Measurements from ENCODE around the gene RBM12.

RBM12 gene

GRCh38 chr20:35641743-35642142 lies 23.0 kb downstream of the RBM12 start:
- DNase-seq (ENCODE audit: extremely low spot score), result no peak
- POLR2A ChIA-PET, result interaction anchor here (0.8 to 1.9 kb wide), 2 partner anchors 22 to 101 kb away, joined by 3 to 4 read pairs; partner anchors contain the start of genes CPNE1, RBM12 and RBM39
- CTCF ChIA-PET, result no interaction called here
- TF ChIP-seq ELF4 (IDR thresholded peaks at IDR 0.05), result no peak
- no peak for TF ChIP-seq PKNOX1 (IDR thresholded peaks at IDR 0.05)
- no peak for TF ChIP-seq FOXA1 (IDR thresholded peaks at IDR 0.05)
- TF ChIP-seq FOXM1 (IDR thresholded peaks at IDR 0.05; ENCODE audit: borderline replicate concordance), result no peak
- no peak for TF ChIP-seq LEF1 (IDR thresholded peaks at IDR 0.05; ENCODE audit: borderline replicate concordance)
- TF ChIP-seq NFRKB (IDR thresholded peaks at IDR 0.05), result no peak
- TF ChIP-seq SUZ12 (IDR thresholded peaks at IDR 0.05), result no peak
- TF ChIP-seq ZNF384 (IDR thresholded peaks at IDR 0.05), result no peak
- no peak for TF ChIP-seq CTBP1 (IDR thresholded peaks at IDR 0.05; ENCODE audit: borderline replicate concordance)
- TF ChIP-seq TARDBP (IDR thresholded peaks at IDR 0.05), result no peak
- TF ChIP-seq BHLHE40 (IDR thresholded peaks at IDR 0.05; ENCODE audit: borderline replicate concordance), result no peak
- TF ChIP-seq SP1 (IDR thresholded peaks at IDR 0.05), result no peak

- ChIA-PET POLR2A (interaction anchor here (0.6 to 1.9 kb wide), 2 partner anchors 101 to 102 kb away, joined by 3 to 4 read pairs; partner anchors contain the start of gene RBM39), CTCF (no interaction called here)
- DNase-seq (ENCODE audit: extremely low spot score), result no peak
- no peak for TF ChIP-seq FOXK2 (IDR thresholded peaks at IDR 0.05)
- no peak for TF ChIP-seq TARDBP (IDR thresholded peaks at IDR 0.05)
- no peak for TF ChIP-seq HDGF (IDR thresholded peaks at IDR 0.05; ENCODE audit: borderline replicate concordance)
- no peak for TF ChIP-seq FOXM1 (IDR thresholded peaks at IDR 0.05; ENCODE audit: borderline replicate concordance)
- no peak for TF ChIP-seq PKNOX1 (IDR thresholded peaks at IDR 0.05)
- TF ChIP-seq BHLHE40 (IDR thresholded peaks at IDR 0.05; ENCODE audit: borderline replicate concordance), result no peak
- TF ChIP-seq SP1 (IDR thresholded peaks at IDR 0.05), result no peak
- no peak for TF ChIP-seq ELF4 (IDR thresholded peaks at IDR 0.05)
- TF ChIP-seq SUZ12 (IDR thresholded peaks at IDR 0.05), result no peak
- TF ChIP-seq LEF1 (IDR thresholded peaks at IDR 0.05; ENCODE audit: borderline replicate concordance), result no peak
- no peak for TF ChIP-seq NFRKB (IDR thresholded peaks at IDR 0.05)
- TF ChIP-seq FOXA1 (IDR thresholded peaks at IDR 0.05), result no peak
- no peak for TF ChIP-seq ZNF384 (IDR thresholded peaks at IDR 0.05)
- TF ChIP-seq L3MBTL2 (conservative IDR thresholded peaks at IDR 0.05), result no peak
- TF ChIP-seq ARNT (IDR thresholded peaks at IDR 0.05), result no peak
- TF ChIP-seq CTBP1 (IDR thresholded peaks at IDR 0.05; ENCODE audit: borderline replicate concordance), result no peak
Observed at GRCh38 chr20:35640724-35641123, 24.0 kb downstream of the RBM12 start.

- TF ChIP-seq BHLHE40 (IDR thresholded peaks at IDR 0.05; ENCODE audit: borderline replicate concordance) (no peak), PKNOX1 (IDR thresholded peaks at IDR 0.05) (no peak), ZNF384 (IDR thresholded peaks at IDR 0.05) (no peak), FOXM1 (IDR thresholded peaks at IDR 0.05; ENCODE audit: borderline replicate concordance) (no peak), ARNT (IDR thresholded peaks at IDR 0.05) (no peak), SUZ12 (IDR thresholded peaks at IDR 0.05) (no peak), ELF4 (IDR thresholded peaks at IDR 0.05) (no peak), SP1 (IDR thresholded peaks at IDR 0.05) (no peak), NFRKB (IDR thresholded peaks at IDR 0.05) (no peak), CTBP1 (IDR thresholded peaks at IDR 0.05; ENCODE audit: borderline replicate concordance) (no peak), L3MBTL2 (conservative IDR thresholded peaks at IDR 0.05) (no peak), FOXA1 (IDR thresholded peaks at IDR 0.05) (no peak), HDGF (IDR thresholded peaks at IDR 0.05; ENCODE audit: borderline replicate concordance) (no peak), LEF1 (IDR thresholded peaks at IDR 0.05; ENCODE audit: borderline replicate concordance) (no peak), FOXK2 (IDR thresholded peaks at IDR 0.05) (no peak), TARDBP (IDR thresholded peaks at IDR 0.05) (no peak)
- CTCF ChIA-PET, result no interaction called here
- no peak for DNase-seq (ENCODE audit: extremely low spot score)
- POLR2A ChIA-PET, result no interaction called here
Observed at GRCh38 chr20:35638751-35639150, 25.9 kb downstream of the RBM12 start.

GRCh38 chr20:35637276-35637675 lies 27.4 kb downstream of the RBM12 start:
- CTCF ChIA-PET, result interaction anchor here (0.6 kb wide), 1 partner anchor 247 kb away, joined by 3 read pairs; no protein-coding TSS in a partner anchor
- DNase-seq (ENCODE audit: extremely low spot score), result no peak
- POLR2A ChIA-PET, result interaction anchor here (1.8 kb wide), 1 partner anchor 18 kb away, joined by 6 read pairs; no protein-coding TSS in a partner anchor
- TF ChIP-seq SP1 (IDR thresholded peaks at IDR 0.05), result no peak
- TF ChIP-seq CTBP1 (IDR thresholded peaks at IDR 0.05; ENCODE audit: borderline replicate concordance), result no peak
- no peak for TF ChIP-seq SUZ12 (IDR thresholded peaks at IDR 0.05)
- TF ChIP-seq HDGF (IDR thresholded peaks at IDR 0.05; ENCODE audit: borderline replicate concordance), result no peak
- TF ChIP-seq L3MBTL2 (conservative IDR thresholded peaks at IDR 0.05), result no peak
- TF ChIP-seq FOXK2 (IDR thresholded peaks at IDR 0.05), result no peak
- no peak for TF ChIP-seq BHLHE40 (IDR thresholded peaks at IDR 0.05; ENCODE audit: borderline replicate concordance)
- TF ChIP-seq FOXA1 (IDR thresholded peaks at IDR 0.05), result no peak
- TF ChIP-seq FOXM1 (IDR thresholded peaks at IDR 0.05; ENCODE audit: borderline replicate concordance), result no peak
- no peak for TF ChIP-seq NFRKB (IDR thresholded peaks at IDR 0.05)
- TF ChIP-seq ARNT (IDR thresholded peaks at IDR 0.05), result no peak
- no peak for TF ChIP-seq LEF1 (IDR thresholded peaks at IDR 0.05; ENCODE audit: borderline replicate concordance)
- TF ChIP-seq PKNOX1 (IDR thresholded peaks at IDR 0.05), result no peak
- no peak for TF ChIP-seq ZNF384 (IDR thresholded peaks at IDR 0.05)
- TF ChIP-seq TARDBP (IDR thresholded peaks at IDR 0.05), result no peak
- TF ChIP-seq ELF4 (IDR thresholded peaks at IDR 0.05), result no peak

- ChIA-PET POLR2A (interaction anchor here (1.8 kb wide), 1 partner anchor 17 kb away, joined by 6 read pairs; no protein-coding TSS in a partner anchor), CTCF (no interaction called here)
Observed at GRCh38 chr20:35636095-35636494, 28.6 kb downstream of the RBM12 start.

More at GRCh38 chr20:35636095-35636494, 28.6 kb downstream of the RBM12 start:
- no peak for DNase-seq (ENCODE audit: extremely low spot score)
- TF ChIP-seq LEF1 (IDR thresholded peaks at IDR 0.05; ENCODE audit: borderline replicate concordance) (no peak), HDGF (IDR thresholded peaks at IDR 0.05; ENCODE audit: borderline replicate concordance) (no peak), FOXM1 (IDR thresholded peaks at IDR 0.05; ENCODE audit: borderline replicate concordance) (no peak), SUZ12 (IDR thresholded peaks at IDR 0.05) (no peak), L3MBTL2 (conservative IDR thresholded peaks at IDR 0.05) (no peak), FOXA1 (IDR thresholded peaks at IDR 0.05) (no peak), CTBP1 (IDR thresholded peaks at IDR 0.05; ENCODE audit: borderline replicate concordance) (no peak), NFRKB (IDR thresholded peaks at IDR 0.05) (no peak), ELF4 (IDR thresholded peaks at IDR 0.05) (no peak), ARNT (IDR thresholded peaks at IDR 0.05) (no peak), BHLHE40 (IDR thresholded peaks at IDR 0.05; ENCODE audit: borderline replicate concordance) (no peak), SP1 (IDR thresholded peaks at IDR 0.05) (no peak), TARDBP (IDR thresholded peaks at IDR 0.05) (no peak), PKNOX1 (IDR thresholded peaks at IDR 0.05) (no peak), ZNF384 (IDR thresholded peaks at IDR 0.05) (no peak), FOXK2 (IDR thresholded peaks at IDR 0.05) (no peak)
